ENCODE results near the gene DZIP1L.
"Not testable (repeated sequence)": the region's sequence is repeated elsewhere in the genome, so short reads cannot be mapped to it uniquely, and the experiment has no call there.

DNA sequence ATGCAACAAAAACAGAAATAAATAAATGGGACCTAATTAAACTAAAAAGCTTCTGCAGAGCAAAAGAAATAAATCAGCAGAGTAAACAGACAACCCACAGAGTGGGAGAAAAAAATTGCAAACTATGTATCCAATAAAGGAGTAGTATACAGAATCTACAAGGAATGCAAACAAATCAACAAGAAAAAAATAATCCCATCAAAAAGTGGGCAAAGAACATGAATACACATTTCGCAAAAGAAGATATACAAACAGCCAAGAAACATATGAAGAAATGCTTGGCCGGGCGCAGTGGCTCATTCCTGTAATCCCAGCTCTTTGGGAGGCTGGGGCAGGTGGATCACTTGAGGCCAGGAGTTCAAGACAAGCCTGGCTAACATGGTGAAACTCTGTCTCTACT, 26.8 kb upstream of the DZIP1L start:
- TF ChIP-seq, protein P1, sequence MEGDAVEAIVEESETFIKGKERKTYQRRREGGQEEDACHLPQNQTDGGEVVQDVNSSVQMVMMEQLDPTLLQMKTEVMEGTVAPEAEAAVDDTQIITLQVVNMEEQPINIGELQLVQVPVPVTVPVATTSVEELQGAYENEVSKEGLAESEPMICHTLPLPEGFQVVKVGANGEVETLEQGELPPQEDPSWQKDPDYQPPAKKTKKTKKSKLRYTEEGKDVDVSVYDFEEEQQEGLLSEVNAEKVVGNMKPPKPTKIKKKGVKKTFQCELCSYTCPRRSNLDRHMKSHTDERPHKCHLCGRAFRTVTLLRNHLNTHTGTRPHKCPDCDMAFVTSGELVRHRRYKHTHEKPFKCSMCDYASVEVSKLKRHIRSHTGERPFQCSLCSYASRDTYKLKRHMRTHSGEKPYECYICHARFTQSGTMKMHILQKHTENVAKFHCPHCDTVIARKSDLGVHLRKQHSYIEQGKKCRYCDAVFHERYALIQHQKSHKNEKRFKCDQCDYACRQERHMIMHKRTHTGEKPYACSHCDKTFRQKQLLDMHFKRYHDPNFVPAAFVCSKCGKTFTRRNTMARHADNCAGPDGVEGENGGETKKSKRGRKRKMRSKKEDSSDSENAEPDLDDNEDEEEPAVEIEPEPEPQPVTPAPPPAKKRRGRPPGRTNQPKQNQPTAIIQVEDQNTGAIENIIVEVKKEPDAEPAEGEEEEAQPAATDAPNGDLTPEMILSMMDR (IDR thresholded peaks at IDR 0.05) = not testable (repeated sequence)
- TF ChIP-seq POLR2A (IDR thresholded peaks at IDR 0.05) = not testable (repeated sequence)
